Coronary artery (tissue), 2 donors: ENCODE measurements around the gene CDON.

Source experiments
- DNase-seq: peaks from one replicate; pipeline ENCODE4 v3.0.0-alpha.2; 2017; ENCODE audit warnings: low spot score
- H3K27ac ChIP-seq, 2 donors: fragments of 200-600 bp; sonication (generic); one replicate each; pipeline ENCODE4 v1.5.1; 2016 to 2019
- H3K4me3 ChIP-seq: fragments of 200-600 bp; sonication (generic); 2 replicates; pipeline ENCODE4 v1.5.1; 2016; ENCODE audit warnings: mild to moderate bottlenecking, moderate library complexity
- CTCF ChIP-seq: fragments of 200-600 bp; sonication (generic); IDR thresholded peaks from one replicate; pipeline ENCODE4 v1.5.1; 2019; ENCODE audit warnings: antibody characterized with exemption

CDON gene

GRCh38 chr11:125956391-125957134 lies 106.1 kb downstream of the CDON start:
- DNase-seq, result peak; percentile 80
- Histone ChIP-seq H3K4me3 (peak overlapping the region; percentile 30), H3K27ac (peak overlapping the region in 1 of 2 donors; percentile 64)
- no peak for TF ChIP-seq CTCF

GRCh38 chr11:125955856-125956255 lies 106.8 kb downstream of the CDON start:
- H3K4me3 ChIP-seq, result no peak overlapping the region
- H3K27ac ChIP-seq, result peak overlapping the region in 1 of 2 donors; percentile 61
- TF ChIP-seq CTCF, result no peak
- DNase-seq, result no peak

DNA sequence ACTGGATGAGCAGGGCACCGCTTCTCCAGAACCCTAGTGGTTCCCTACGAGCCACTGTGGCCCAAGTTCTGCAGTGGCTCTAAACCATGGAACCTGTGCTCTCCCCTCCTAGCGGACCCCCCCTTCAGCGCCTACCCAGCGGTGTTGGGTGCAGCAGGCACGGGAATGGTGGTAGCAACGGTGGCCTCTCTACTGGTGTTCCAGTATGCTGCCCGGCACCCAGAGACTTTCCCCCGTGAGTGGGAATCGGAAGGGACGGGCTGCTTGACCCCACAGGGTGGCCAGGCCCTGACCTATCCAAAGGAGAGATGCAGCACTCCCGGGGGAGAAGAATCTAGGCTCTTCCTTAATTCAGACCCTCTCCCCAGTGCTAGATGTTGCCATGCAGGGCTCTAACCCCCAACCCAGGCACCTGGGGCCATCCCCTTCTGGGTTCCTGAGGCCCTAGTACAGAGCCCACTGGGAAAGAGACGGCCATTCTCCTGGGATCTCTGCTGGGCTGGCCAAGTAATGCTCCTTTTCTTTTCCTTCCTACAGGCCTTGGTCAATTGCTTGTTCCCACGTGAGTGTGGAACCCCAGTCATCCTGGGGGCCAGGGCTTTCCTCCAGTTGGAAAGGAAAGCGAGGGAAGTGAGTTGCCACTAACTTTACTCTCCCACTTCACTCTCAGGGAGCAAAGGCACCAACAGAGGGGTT lies 107.6 kb downstream of the CDON start:
- DNase-seq, result no peak
- H3K27ac ChIP-seq, result peak overlapping the region in 1 of 2 donors; percentile 61
- no peak overlapping the region for H3K4me3 ChIP-seq
- TF ChIP-seq CTCF, result no peak

DNA sequence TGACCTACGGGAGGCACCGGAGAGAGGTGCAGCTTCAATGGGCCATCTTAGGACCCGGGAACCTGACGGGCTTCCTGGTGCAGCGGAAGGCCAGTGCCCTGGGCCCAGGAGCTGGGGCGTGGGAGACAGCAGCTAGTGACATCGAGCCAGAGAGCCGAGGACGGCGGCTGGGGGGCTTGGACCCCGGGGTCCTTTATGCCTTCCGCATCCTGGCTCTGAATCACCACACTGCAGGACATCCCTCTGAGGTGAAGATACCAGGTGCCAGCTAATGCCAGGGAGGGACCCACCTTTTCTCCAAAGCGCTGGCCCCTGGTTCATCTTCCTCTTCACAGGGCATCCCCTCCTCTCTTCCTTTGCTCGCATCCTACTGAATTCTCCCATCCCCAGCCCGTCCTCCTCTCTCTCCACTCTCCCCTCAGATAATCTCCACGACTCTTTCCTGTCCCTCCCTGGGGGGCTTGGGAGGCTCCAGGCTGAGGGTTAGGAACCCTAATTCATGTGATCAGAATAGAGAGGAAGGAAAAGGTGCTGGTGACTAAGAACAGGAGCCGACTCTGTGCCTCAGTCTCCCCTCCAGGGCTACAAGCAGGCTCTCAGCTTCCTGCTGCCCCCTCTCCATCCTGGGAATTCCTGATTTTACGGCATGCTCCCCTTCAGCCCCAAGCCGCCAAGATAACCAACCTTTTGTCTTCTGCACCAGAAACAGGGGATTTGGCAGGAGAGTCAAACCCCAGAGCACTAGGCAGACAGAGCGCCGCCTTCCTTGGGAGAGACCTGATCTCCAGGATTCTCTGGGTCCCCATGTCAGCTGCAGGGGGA lies 108.3 kb downstream of the CDON start:
- no peak for TF ChIP-seq CTCF
- no peak for DNase-seq
- Histone ChIP-seq H3K27ac (peak overlapping the region in 1 of 2 donors; percentile 2), H3K4me3 (no peak overlapping the region)

DNA sequence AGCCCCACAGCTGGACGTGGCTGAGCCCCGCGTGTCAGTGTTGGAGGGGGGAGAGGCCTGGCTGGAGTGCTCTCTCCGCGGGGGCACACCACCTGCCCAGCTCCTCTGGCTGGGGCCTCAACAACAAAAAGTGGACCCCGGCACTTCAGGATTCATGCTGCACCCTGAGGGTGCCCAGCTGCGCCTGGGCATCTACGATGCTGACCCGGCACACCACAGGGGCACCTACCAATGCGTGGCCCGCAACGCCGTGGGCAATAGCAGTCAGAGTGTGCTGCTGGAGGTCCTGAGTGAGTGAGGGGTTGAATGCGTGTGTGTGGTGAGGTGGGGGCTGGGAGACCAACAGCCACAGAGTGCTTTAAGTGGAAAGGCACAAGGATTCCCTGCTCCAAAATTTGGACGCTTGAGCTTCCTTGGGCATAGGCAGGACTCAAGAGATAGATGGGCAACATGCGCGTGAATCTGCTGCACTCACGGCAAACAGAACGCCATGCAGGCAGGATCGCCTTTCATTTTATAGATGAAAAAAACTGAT lies 109.2 kb downstream of the CDON start:
- no peak for TF ChIP-seq CTCF
- DNase-seq, result no peak
- H3K27ac ChIP-seq, result peak overlapping the region in 1 of 2 donors; percentile 54
- no peak overlapping the region for H3K4me3 ChIP-seq

- DNase-seq, result peak; percentile 74
- Histone ChIP-seq H3K27ac (peak overlapping the region in 1 of 2 donors; percentile 54), H3K4me3 (no peak overlapping the region)
- TF ChIP-seq CTCF, result no peak
These were observed 109.7 kb downstream of the CDON start for GRCh38 chr11:125952973-125953372.
